HG03095 (cell line): ENCODE measurements around the gene IL1RAPL1.

ENCODE experiments used
- ATAC-seq: cut with Tn5 transposase; IDR thresholded peaks from one replicate; pipeline ENCODE4 v1.9.1; 2021; ENCODE audit warnings: moderate library complexity; ENCODE audit not compliant: unreplicated experiment

The IL1RAPL1 gene

DNA sequence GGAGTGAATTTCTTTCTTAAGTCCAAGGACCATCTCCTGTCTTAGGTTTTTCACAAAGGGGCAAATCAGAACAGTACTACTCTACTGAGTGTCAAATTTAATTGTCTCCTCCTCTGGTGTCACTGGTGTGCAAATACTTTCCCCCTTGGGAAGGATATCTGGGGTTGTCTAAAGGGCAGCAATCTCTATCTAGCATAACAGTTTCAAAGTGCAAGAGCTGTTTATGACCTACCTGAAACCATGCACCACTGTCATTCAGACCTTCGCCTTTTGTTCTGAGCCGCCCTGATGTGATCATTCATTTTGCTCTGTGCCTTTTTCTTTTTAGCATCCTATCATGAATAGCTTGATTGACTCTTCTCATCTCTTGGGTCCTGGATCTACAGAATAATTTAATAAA is 39.3 kb downstream of the IL1RAPL1 start:
- no peak for ATAC-seq

DNA sequence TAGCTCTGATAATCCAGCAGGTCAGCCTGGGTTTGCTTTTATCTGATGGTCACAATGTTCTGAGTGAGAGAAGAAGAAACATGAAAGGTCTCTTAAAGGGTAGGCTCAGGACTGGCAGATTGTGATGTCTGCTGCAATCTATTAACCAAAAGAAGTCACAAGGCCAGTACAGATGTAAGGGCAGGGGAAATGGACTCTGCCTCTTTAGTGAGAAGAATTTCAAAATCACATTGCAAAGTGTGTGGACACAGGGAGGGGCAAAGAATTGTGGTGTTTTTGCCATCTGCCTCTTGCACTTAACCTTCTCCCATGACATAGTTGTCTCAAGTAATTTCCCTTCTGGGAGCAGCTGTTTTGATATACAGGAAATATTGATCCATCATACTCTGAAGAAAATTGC is 40.9 kb downstream of the IL1RAPL1 start:
- ATAC-seq = no peak

DNA sequence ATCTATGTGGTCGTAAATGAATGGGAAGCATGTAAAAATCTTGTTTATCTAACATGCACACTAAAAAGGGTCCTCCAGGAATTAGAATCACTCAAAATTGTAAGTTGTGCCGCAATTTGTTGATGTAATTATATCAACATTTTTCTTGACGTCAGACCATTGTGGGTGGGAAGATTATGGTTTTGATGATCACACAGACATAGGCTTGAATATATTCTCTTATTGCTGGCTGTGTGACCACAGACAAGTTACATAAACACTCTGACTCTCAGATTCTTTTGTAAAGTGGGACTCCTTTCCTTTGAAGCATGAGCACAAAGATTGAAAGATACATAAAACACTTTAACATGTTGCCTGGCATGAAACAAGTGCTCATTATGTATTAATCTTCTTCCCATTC is 51.5 kb downstream of the IL1RAPL1 start:
- no peak for ATAC-seq

DNA sequence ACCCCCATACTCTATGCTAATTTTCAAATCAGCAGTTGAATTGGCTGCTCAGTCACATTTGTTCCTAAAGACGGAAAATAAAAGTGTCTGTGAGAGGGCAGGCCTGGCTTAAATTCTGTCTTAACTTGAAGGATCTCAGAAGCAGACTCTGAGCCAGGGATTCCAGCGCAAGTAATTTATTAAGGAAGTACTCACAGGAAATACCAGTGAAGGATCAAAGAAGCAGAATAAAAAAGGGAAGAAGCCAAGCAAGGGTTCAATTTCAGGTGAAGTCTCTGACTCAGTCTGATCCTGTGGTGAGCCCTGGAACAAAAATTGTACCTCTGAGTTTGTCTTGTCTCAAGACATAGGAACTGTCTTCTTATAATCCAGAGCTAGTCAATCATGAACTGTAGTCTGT is 52.2 kb downstream of the IL1RAPL1 start:
- no peak for ATAC-seq

DNA sequence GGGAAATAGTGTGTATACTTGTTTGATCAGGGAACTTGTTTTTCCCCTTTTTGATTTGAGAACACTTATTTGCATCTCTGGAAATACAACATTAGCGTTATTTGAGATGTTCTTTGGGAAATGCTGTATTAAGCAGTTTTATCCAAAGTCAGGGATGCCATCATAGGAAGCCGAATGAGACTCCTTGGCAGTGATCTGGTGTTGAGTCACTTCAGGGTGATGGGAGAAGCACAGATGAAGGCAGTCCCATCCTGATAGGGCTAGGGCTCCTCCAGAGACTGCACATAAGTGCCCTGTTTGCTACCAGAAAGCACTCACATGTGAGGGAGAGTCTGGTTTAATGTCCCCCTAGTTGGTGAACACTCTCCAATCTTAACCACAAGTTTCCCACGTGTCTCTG is 62.3 kb downstream of the IL1RAPL1 start:
- no peak for ATAC-seq

DNA sequence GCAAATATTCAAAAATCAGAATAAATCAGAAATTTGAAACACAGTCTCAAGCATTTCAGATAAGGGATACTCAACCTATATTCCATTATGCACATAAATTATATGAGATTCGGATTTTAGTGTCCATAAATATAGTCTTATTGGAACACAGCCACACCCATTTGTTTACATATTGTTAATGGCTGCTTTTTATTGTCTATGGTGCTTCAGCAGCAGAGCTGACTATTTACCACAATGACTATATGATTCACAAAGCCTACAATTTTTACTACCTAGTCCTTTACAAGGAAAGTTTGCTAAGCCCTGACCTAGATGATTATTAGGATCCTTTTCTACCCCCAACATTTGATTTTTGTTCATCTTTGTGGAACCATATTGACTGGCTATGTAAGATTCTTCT is 63.9 kb downstream of the IL1RAPL1 start:
- no peak for ATAC-seq

DNA sequence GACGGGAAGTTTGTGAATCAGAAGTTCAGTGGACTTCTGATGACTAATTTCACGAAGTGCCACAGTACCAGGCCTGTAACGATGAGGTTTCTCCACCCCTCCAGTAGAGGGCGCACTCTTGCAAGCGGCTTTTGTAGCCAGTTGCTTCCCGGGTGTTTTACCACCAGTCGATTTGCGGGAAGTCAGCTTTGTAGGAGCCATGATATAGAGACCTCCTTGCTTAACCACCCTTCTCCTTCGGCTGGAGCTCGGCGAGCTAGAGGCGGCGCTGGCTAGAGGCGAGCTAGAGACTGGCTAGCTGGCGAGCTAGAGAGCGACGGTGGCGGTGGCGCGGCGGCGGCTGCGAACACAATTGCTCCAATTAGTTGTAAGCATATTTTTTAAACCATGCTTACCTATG is 72.0 kb downstream of the IL1RAPL1 start:
- no peak for ATAC-seq

DNA sequence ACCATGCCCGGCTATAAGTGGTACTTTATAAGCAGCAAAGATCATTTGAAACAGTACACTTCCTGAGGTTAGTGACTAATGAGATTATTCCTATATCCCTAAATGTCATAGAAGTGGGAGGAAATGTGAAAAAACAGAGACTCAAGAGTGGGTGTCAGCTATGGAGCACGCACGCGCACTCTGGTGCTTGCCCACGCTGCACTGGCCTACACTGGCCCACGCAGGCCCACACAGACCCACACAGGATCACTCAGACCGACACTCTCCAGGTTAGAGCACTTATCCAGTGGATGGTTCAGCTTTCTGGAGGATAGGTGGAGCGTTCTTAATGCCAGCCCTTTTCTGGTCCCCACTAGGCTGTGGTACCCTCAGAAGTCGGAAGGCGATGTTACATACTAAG is 78.5 kb downstream of the IL1RAPL1 start:
- ATAC-seq = no peak

DNA sequence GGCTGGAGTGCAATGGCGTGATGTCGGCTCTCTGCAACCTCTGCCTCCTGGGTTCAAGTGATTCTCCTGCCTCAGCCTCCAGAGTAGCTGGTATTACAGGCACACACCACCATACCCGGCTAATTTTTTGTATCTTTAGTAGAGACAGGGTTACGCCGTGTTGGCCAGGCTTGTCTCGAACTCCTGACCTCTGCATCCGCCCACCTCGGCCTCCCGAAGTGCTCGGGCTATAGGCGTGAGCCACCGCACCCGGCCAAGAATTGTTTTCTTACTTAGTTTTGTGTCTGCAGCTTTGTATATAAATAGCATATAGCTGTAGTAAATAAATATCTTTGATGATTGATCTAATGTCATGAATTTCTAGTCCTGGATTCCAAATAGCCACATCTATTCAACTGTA is 81.1 kb downstream of the IL1RAPL1 start:
- no peak for ATAC-seq

DNA sequence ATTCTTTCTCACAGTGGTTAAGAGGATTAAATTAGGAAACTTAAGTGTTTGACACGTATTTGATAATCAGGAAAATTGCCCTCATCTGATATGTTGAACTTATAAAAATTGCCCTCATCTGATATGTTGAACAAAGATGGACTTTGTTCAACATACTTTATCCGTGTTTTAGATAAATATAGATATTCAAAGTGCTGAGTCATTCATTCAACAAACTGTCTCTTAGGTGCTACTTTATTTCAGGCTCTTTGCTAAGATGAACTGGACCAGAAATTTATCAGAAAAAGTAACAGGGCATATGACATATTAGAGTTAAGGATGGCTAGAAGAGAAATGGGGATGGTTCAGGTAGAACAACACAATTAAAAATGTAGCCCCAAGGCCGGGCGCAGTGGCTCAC is 81.7 kb downstream of the IL1RAPL1 start:
- ATAC-seq = no peak

DNA sequence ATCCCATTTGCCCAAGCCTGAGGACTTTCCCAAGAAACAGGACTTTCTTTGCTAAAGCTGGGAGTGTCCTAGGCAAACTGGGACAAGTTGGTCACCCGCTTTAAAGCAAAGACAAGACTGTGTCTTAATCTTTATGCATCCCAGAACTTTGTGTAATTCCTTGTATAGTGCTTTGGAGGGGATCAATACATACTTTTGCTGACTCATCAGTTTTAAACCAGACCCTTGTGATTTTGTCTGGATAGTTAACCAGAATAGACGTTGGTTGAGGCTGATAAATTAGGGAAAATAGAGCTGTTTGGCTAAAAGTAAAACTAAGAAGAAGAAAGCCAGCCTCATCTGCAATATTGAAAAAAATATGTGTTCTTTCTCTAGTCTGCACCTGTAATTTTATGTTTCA is 82.8 kb downstream of the IL1RAPL1 start:
- ATAC-seq = no peak

DNA sequence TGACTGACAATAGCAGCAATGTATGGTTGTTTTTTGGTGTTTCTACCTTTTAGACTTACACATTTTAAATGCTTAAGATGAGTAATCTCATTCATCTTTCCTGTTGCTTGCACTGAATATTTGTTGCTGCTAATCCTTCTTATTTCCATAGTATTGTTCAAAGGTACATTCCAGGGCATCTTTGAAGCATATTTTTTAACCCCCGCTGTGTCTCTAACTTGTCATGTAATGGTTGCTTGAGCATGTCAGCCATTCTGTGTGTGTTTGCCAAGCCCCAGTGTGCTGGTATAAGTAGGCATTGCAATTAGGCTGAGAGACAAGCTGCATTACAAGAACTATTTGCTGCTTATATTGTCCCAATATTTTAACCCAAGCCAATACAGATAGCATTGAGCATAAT is 87.9 kb downstream of the IL1RAPL1 start:
- no peak for ATAC-seq

DNA sequence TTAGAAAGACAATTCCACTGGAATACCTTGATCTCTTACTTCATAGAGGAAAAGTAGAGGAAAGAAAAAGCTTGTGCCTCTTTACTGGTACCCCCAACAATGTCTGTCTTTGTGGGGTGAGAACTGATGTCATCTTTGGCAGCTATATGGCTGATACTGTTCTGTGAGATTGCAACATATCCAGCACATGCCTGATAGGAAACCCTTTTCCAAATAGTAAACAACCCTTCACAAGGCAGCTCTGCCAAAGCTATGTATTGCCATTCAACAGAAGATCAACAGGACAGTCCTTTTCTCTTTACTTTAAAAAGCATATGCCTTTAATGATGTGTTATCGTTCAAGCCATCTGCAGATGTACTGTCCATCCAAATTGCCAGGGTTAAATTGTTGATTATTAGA is 105.9 kb downstream of the IL1RAPL1 start:
- ATAC-seq = no peak

DNA sequence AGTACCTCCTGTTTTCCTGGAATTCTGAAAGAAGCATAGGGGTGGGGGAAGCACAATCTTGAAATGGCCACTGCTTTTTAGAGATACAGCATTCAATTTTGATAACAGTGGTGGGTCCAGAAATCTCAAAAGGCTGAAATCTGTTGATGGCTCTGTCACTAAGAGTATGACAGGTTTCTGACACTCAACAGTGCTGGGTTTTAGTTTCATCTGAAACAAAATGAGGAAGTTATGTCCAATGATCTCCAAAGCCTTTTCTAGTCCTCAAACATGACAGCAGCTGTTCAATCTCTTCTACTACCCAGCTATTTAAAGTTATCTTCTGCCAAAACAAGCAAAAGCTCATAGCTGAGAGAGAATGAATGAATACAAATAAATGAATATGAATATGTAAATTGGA is 110.5 kb downstream of the IL1RAPL1 start:
- no peak for ATAC-seq

DNA sequence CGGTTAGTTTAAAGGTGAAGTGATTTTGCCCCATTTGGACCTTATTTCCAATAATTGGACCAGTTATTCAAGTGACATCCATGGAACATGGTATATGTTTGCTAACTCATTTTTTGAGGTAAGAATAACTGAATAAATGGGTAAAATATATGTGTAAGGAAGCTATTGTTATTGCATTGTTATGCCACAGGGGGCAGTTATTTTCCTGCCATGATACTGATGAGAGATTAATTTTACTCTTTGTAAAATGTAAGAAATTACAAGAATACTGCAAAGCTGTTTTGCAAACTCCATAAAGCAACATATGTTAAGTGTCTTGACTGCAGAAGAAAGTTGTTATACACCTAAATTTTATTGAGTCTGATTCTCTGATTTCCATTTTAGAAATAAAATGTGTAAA is 114.0 kb downstream of the IL1RAPL1 start:
- ATAC-seq = no peak

DNA sequence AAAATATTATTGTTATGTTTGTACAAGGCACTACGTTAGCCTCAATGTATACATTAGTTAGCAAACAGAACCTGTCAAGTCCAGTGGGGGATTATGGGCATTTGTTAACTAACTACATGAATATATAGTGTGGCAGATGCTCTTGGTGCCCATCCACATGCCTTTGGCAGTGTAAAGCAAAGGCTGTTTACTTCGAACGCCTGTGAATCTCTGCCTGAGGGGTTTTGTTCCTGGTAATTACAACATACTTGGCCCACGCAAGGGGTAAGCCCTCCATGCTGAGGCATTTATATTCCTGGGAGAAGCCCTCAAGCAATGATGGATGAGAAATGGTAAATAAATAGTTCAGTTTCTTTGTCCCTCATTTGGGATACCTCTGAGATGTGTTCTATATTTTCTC is 119.7 kb downstream of the IL1RAPL1 start:
- ATAC-seq = no peak

DNA sequence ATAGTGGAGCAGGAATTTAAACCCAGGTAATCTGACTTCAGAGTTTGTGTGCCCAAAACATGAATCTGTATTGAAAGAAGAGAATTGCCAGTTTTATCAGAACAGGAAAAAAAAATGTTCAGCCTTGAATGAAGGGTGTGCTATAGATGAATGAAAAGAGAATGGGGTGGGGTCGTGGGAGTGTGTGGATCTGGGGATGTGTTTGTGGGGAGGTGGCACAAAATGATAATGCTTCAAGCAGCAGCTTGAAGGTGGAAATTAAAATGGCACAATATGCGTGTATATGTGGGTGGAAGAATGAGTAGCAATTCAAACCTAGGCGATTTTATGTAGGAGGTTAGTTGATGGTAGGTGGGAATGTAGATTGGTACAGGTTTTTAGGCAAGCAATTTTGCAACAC is 122.2 kb downstream of the IL1RAPL1 start:
- ATAC-seq = no peak

DNA sequence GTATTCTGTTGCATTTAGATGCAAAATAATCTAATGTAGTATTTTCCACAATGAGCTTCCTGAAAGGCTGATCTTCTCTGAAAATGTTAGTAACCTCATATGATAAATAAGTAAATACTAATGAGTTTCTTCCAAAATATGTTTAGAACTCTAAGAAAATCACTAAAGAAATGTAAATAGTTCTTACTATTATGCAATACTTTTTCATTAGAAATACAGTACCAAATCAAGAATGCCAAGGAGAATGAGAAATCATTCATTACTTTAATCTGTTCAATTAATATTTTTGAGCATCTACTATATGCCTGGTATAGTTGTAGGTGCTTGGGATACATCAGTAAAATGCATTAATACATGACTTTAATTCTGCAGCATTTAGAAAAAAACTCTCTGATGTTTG is 130.6 kb downstream of the IL1RAPL1 start:
- no peak for ATAC-seq

DNA sequence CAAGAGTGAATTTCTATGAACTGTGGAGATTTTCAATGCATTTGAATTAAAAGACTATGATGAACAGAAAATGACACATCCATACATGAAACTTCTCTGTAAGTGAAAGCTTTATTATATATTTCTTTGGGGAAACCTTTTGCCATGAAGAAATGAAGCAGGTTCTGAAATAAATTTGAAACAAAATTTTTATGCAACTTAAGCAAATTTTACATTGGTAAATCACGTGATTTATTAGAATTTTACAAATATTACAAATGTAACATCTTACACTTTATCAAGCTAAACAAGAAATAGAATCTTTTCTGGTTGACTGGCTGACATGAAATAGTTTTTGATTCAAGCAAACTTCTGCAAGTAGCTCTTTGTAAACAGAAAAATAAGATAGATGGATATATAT is 131.2 kb downstream of the IL1RAPL1 start:
- no peak for ATAC-seq

DNA sequence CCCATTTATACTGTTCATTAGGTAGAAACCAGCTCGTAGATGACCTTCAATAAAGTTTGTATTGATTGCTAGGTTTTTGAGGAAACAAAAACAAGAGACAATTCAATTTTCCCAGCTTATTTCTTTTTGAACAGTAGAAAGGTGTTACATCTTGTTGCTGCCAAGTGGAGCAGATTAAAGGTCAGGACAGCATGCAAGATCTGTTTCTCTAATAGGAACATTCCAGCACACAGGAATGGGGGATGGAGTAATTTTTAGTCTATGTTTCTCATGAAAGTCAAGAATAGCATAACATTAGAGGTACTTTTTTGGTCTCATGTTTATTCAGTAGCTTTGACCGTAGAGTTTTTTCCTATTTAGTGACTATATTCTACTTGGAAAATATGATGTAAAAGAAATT is 132.4 kb downstream of the IL1RAPL1 start:
- ATAC-seq = no peak

DNA sequence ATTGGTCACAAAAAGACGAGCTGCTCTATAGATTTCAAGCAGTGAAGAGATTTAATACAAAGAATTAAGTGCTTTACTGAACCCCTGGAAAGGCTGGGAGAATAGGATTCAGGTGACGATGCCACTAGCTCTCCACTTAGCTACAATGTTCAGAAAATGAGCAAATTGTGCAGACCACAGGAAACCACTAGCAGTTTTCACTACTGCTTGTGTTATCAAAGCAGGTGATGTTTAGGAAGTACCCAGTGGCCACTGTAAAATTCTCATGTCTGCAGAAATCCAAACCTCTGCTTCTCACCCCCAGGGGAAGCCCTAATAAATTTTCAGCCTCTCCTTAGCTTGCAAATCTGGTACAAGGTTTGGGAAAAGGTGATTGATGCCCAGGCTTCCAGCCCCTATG is 165.1 kb downstream of the IL1RAPL1 start:
- no peak for ATAC-seq

DNA sequence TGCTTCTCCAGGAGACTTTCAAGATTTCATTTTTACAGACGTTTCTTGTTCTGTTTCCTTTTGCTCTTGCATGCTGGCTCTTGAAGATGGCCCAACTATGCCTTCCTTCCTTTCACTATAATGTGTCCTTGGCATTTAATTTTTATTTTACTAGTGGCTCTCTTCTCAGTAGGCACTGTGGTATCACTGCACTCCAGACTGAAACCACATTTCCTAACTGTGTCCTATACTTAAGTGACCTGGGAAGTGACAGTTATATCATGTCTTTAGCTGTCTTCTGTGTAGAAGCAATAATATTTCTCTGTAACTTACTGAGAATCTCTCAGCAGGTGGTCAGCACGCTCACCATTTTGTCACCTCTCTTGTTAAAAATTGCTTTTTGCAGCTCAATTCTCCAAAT is 168.9 kb downstream of the IL1RAPL1 start:
- ATAC-seq = no peak

DNA sequence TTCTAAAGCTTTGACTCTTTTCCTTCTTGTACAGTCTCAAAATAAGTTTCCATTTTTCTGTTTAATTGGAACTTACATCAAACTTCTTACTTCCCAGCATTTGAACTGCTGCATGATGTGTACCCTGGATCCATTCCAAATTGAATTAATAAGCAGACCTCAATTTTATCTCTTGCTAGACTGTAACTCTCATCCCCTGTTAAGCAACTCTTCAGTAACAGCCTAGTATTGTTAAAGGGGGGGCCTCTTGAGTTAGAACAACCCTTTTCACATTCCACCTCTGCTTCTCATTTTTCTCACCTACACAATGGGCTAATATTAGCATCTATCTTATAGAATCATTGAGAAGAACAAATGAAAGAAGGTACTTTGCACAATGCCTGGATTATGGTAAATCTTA is 169.4 kb downstream of the IL1RAPL1 start:
- ATAC-seq = no peak

DNA sequence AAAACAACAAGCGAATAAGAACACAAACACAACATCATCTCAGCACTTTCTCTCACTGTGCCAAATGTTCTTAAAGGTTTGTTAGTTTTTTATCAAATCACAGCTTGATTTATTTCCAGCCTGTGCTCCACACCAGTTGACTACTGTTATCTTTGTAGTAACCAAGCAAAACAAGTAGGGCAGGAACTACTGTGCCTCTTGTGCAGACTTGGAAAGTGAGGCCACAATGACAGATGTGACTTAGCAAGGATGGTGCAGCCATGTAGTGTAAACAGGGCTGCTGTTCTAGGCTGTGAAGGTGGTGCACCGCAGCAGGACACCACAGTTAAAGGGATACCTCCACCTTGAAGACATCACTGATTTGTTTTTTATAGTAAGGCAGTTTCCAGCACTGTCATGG is 170.0 kb downstream of the IL1RAPL1 start:
- ATAC-seq = no peak
